Duodenal mucosa (tissue), 2 donors: ENCODE measurements around the gene FOXN3.
"Not testable (repeated sequence)": the region's sequence is repeated elsewhere in the genome, so short reads cannot be mapped to it uniquely, and the experiment has no call there.

ENCODE experiments used
- H3K27ac ChIP-seq: one replicate; pipeline ENCODE4 v1.7.0; 2013; ENCODE audit warnings: low read depth, low read length
- H3K27me3 ChIP-seq, 2 donors: one replicate each; pipeline ENCODE4 v1.7.0; 2013; ENCODE audit warnings: low read length in 2 of 2, control low read depth in 1 of 2; ENCODE audit not compliant: insufficient read depth in 2 of 2, control insufficient read depth in 1 of 2
- H3K36me3 ChIP-seq, 2 donors: one replicate each; pipeline ENCODE4 v1.7.0; 2013; ENCODE audit warnings: low read length in 2 of 2, control low read depth in 1 of 2; ENCODE audit not compliant: insufficient read depth in 2 of 2, control insufficient read depth in 1 of 2
- H3K4me1 ChIP-seq, 2 donors: one replicate each; pipeline ENCODE4 v1.7.0; 2013; ENCODE audit warnings: low read length in 2 of 2, control low read depth in 1 of 2; ENCODE audit not compliant: insufficient read depth in 2 of 2, control insufficient read depth in 1 of 2
- H3K4me3 ChIP-seq, 2 donors: one replicate each; pipeline ENCODE4 v1.7.0; 2013; ENCODE audit warnings: low read length in 2 of 2, low read depth in 1 of 2
- H3K9ac ChIP-seq, 2 donors: one replicate each; pipeline ENCODE4 v1.7.0; 2013; ENCODE audit warnings: low read length in 2 of 2, low read depth in 1 of 2
- H3K9me3 ChIP-seq, 2 donors: one replicate each; pipeline ENCODE4 v1.7.0; 2013; ENCODE audit warnings: low read length in 2 of 2, control low read depth in 1 of 2; ENCODE audit not compliant: control insufficient read depth in 1 of 2

Gene FOXN3

GRCh38 chr14:89256951-89257350 is 160.1 kb downstream of the FOXN3 start:
- Histone ChIP-seq H3K27ac (no peak overlapping the region), H3K4me3 (no peak overlapping the region), H3K27me3 (no peaks in the 10 kb centered on the region), H3K36me3 (peaks cover 6 to 17% of the 10 kb centered on the region in 2 donors), H3K9ac (no peak overlapping the region), H3K9me3 (no peaks in the 10 kb centered on the region), H3K4me1 (no peaks in the 10 kb centered on the region)

- no peak overlapping the region for H3K4me3 ChIP-seq
- no peak overlapping the region for H3K27ac ChIP-seq
- H3K4me1 ChIP-seq = no peaks in the 10 kb centered on the region
- no peaks in the 10 kb centered on the region for H3K9me3 ChIP-seq
- H3K36me3 ChIP-seq = peaks cover 6 to 17% of the 10 kb centered on the region in 2 donors
- H3K27me3 ChIP-seq = no peaks in the 10 kb centered on the region
- no peak overlapping the region for H3K9ac ChIP-seq
Measured at GRCh38 chr14:89256283-89256682, 160.8 kb downstream of the FOXN3 start.

DNA sequence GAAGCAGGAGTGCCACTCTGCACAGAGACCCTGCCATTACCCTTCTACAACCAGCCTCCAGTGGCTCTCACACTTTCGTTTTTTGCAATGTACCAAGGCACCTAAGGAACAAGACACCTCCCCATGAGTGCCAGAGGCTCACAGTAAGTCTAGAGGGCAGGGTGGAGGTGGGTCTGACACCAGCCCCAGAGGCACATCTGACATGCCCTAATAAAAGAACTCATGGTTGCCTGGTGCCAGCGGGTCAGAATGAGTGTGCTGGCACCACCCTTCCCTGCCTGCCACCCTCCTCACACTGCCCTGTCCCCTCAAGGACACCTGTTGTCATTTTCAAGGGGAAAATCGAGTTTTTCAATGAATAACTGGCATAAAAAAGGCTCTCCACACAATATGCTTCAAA is 161.2 kb downstream of the FOXN3 start:
- H3K9ac ChIP-seq = no peak overlapping the region
- no peaks in the 10 kb centered on the region for H3K27me3 ChIP-seq
- H3K9me3 ChIP-seq = no peaks in the 10 kb centered on the region
- no peak overlapping the region for H3K27ac ChIP-seq
- H3K36me3 ChIP-seq = peaks cover 6 to 17% of the 10 kb centered on the region in 2 donors
- no peaks in the 10 kb centered on the region for H3K4me1 ChIP-seq
- H3K4me3 ChIP-seq = no peak overlapping the region

DNA sequence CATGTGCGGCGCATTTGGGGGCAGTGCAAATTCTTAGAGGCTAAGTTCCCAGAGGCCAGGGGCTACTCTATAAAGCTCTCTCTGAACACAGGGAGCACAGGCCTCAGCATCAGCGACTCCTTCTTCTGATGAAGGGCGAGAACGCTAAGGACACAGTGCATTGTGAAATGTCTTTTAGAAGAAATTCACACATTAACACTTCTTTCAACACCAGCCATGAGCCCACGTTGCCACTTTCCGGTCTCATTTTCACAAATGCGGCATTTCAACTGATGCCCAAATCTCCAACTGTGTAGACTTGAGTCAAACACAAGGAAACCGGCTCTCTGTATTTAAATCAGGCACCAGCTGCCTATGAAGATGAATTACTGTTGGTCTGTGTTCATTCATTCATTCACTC is 162.0 kb downstream of the FOXN3 start:
- Histone ChIP-seq H3K4me1 (no peaks in the 10 kb centered on the region), H3K9me3 (no peaks in the 10 kb centered on the region), H3K27ac (no peak overlapping the region), H3K36me3 (peaks cover 6 to 17% of the 10 kb centered on the region in 2 donors), H3K27me3 (no peaks in the 10 kb centered on the region), H3K4me3 (no peak overlapping the region), H3K9ac (no peak overlapping the region)

DNA sequence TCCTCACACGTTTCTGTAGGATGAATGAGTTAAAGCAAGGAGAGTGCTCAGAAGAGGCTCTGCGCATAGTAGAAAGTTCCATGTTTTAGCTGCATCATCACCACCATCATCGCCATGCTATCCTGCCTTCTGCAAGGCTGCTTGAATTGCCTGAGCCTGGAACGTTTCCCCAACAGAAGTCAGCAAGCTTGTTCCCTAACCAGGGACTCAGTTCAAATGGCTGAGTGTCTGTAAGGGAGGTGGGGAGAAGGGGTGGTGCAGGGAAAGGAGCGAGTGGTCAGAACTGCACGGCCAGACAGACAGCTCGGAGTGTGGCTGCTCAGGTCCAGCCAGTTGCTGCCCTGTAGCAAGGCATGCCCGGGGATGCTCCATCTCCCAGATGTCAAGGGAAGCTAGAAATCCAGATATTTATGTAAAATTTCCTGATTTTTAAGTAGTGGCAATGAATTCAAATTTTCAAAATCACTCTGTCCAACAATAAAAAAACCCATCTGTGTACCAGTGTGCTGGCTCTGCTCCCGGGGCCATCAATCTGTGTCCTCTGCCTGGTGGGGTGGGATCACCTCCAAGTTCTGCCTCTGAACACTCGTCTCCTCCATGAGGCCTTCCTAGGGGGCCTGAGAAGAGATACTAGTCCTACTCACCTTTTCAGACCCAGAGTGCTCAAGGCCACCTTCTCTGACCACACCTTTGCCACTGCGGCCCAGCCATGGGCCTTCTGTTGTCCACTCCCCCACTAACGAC is 162.7 kb downstream of the FOXN3 start:
- H3K9ac ChIP-seq = no peak overlapping the region
- H3K4me1 ChIP-seq = no peaks in the 10 kb centered on the region
- H3K4me3 ChIP-seq = no peak overlapping the region
- peaks cover 6 to 20% of the 10 kb centered on the region in 2 donors for H3K36me3 ChIP-seq
- no peak overlapping the region for H3K27ac ChIP-seq
- no peaks in the 10 kb centered on the region for H3K27me3 ChIP-seq
- H3K9me3 ChIP-seq = no peaks in the 10 kb centered on the region

- no peak overlapping the region for H3K4me3 ChIP-seq
- H3K36me3 ChIP-seq = peaks cover 3 to 22% of the 10 kb centered on the region in 2 donors
- H3K9ac ChIP-seq = no peak overlapping the region
- H3K27ac ChIP-seq = no peak overlapping the region
- H3K4me1 ChIP-seq = no peaks in the 10 kb centered on the region
- H3K9me3 ChIP-seq = no peaks in the 10 kb centered on the region
- no peaks in the 10 kb centered on the region for H3K27me3 ChIP-seq
Measured at GRCh38 chr14:89252887-89253532, 164.0 kb downstream of the FOXN3 start.

DNA sequence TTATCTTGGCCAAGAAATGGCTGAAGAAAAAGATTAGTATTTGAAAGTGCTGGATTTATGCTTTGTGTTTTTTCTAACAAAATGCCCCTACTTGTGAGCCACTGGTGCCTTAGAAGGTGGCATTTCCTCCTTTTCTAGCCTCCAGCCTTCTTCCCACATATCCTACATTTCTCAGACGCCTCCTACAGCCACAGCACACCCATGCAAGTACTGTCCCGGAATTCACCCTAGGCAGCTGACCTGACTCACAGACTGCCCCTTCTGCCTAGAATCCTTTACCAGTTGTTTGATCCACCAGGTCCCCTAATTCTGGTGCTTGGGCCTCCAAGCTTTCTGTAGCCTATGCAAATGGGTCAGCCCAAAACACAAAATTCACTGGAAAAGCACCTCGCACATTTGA is 166.0 kb downstream of the FOXN3 start:
- no peaks in the 10 kb centered on the region for H3K27me3 ChIP-seq
- peaks cover 0 to 19% of the 10 kb centered on the region in 2 donors for H3K36me3 ChIP-seq
- no peak overlapping the region for H3K27ac ChIP-seq
- H3K4me3 ChIP-seq = no peak overlapping the region
- no peaks in the 10 kb centered on the region for H3K9me3 ChIP-seq
- H3K9ac ChIP-seq = no peak overlapping the region
- H3K4me1 ChIP-seq = no peaks in the 10 kb centered on the region

DNA sequence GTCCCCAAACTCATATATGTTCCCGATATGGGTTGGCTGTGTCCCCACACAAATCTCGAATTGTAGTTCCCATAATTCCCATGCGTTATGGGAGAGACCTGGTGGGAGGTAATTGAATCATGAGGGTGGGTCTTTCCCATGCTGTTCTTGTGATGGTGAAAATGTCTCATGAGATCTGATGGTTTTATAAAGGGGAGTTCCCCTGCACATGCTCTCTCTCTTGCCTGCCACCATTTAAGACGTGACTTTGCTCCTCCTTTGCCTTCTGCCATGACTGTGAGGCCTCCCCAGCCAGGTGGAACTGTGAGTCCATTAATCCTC is 166.4 kb downstream of the FOXN3 start:
- H3K4me3 ChIP-seq, H3K9ac ChIP-seq, H3K9me3 ChIP-seq: not testable (repeated sequence)

GRCh38 chr14:89249972-89250654 is 166.9 kb downstream of the FOXN3 start:
- no peaks in the 10 kb centered on the region for H3K27me3 ChIP-seq
- H3K27ac ChIP-seq = no peak overlapping the region
- no peaks in the 10 kb centered on the region for H3K4me1 ChIP-seq
- H3K9me3 ChIP-seq = no peaks in the 10 kb centered on the region
- H3K9ac ChIP-seq = no peak overlapping the region
- H3K4me3 ChIP-seq = no peak overlapping the region
- H3K36me3 ChIP-seq = peaks cover 0 to 19% of the 10 kb centered on the region in 2 donors

More for the DNA sequence above, 166.4 kb downstream of the FOXN3 start:
- H3K36me3 ChIP-seq = peaks cover 0 to 19% of the 10 kb centered on the region in 2 donors
- not testable (repeated sequence) for H3K4me1 ChIP-seq, H3K27me3 ChIP-seq, H3K27ac ChIP-seq

GRCh38 chr14:89249065-89249695 is 167.9 kb downstream of the FOXN3 start:
- Histone ChIP-seq H3K9me3 (no peaks in the 10 kb centered on the region), H3K27me3 (no peaks in the 10 kb centered on the region), H3K9ac (no peak overlapping the region), H3K4me3 (no peak overlapping the region), H3K27ac (no peak overlapping the region), H3K4me1 (no peaks in the 10 kb centered on the region), H3K36me3 (peaks cover 0 to 16% of the 10 kb centered on the region in 2 donors)
